K562 (cell line): Measurements from ENCODE around the gene PBX2. TPM values are rescaled to one million over a fixed set of nuclear protein-coding genes. Genes with fewer than 3 reads are reported as not detected.

Source experiments
- CBX2 ChIP-seq: fragments of 200-600 bp; sonication (generic); IDR thresholded peaks from one replicate; pipeline ENCODE4 v1.6.1; 2012; ENCODE audit warnings: mild to moderate bottlenecking, low read length, inconsistent platforms; ENCODE audit not compliant: insufficient read depth, poor library complexity, severe bottlenecking
- CC2D1A ChIP-seq: fragments of 450-650 bp; IDR thresholded peaks from 2 replicates; pipeline ENCODE4 v1.6.1; 2017; ENCODE audit warnings: mild to moderate bottlenecking
- E2F8 ChIP-seq: fragments of 450-650 bp; IDR thresholded peaks from 2 replicates; pipeline ENCODE4 v1.7.1; 2018; ENCODE audit warnings: mild to moderate bottlenecking, low read depth; ENCODE audit not compliant: partially characterized antibody
- ELF1 ChIP-seq: fragments of 200-800 bp; sonication (Bioruptor generic); IDR thresholded peaks from 2 replicates; pipeline ENCODE4 v1.6.1; 2016; ENCODE audit warnings: missing genetic modification characterization, missing compliant biosample characterization
- ESRRA ChIP-seq: fragments of 450-650 bp; IDR thresholded peaks from 2 replicates; pipeline ENCODE4 v1.6.1; 2014; ENCODE audit warnings: low read depth, mild to moderate bottlenecking, moderate library complexity, borderline replicate concordance
- FOXA3 ChIP-seq, 2 experiments: fragments of 450-650 bp in 1 of 2; sonication (generic) in 1 of 2; formaldehyde crosslinking; IDR thresholded peaks in 1 of 2; conservative IDR thresholded peaks in 1 of 2; 2 replicates each; pipeline versions ENCODE4 v1.4.0 to v1.8.0; 2020 to 2022; ENCODE audit warnings: mild to moderate bottlenecking in 2 of 2, missing genetic modification reagents in 1 of 2
- HCFC1 ChIP-seq: IDR thresholded peaks from 2 replicates; pipeline ENCODE4 v1.6.1; 2012; ENCODE audit warnings: low read depth, low read length, improper control_type of control experiment
- HDAC8 ChIP-seq: fragments of 450-650 bp; IDR thresholded peaks from 2 replicates; pipeline ENCODE4 v1.6.1; 2016; ENCODE audit warnings: mild to moderate bottlenecking, missing genetic modification characterization, moderate library complexity, missing compliant biosample characterization
- SIN3B ChIP-seq: fragments of 450-650 bp; IDR thresholded peaks from 2 replicates; pipeline ENCODE4 v1.6.1; 2017; ENCODE audit warnings: low read depth, mild to moderate bottlenecking, moderate library complexity
- TBP ChIP-seq: optimal IDR thresholded peaks from 2 replicates; pipeline ENCODE3; 2011; ENCODE audit warnings: low read depth, low read length, improper control_type of control experiment
- USF2 ChIP-seq: sonication (generic); formaldehyde crosslinking; IDR thresholded peaks from 2 replicates; pipeline ENCODE4 v1.5.0; 2020; ENCODE audit warnings: missing genetic modification reagents
- ZBTB2 ChIP-seq: fragments of 450-650 bp; IDR thresholded peaks from 2 replicates; pipeline ENCODE4 v1.6.1; 2016; ENCODE audit warnings: antibody characterized with exemption
- ZFP1 ChIP-seq: fragments of 450-650 bp; formaldehyde crosslinking; IDR thresholded peaks from 2 replicates; pipeline ENCODE4 v1.4.0; 2020; ENCODE audit warnings: mild to moderate bottlenecking, mixed read lengths
- ZNF311 ChIP-seq: fragments of 250-450 bp; sonication (Bioruptor Pico); IDR thresholded peaks from 2 replicates; pipeline ENCODE4 v1.4.0; 2020; ENCODE audit warnings: mild to moderate bottlenecking, moderate library complexity
- polyA plus RNA-seq, 8 experiments: library from polyadenylated mRNA; depleted of rRNA in 4 of 8; stranded (reverse) in 5 of 8; unstranded in 3 of 8; fragments of >200 nt; fragmentation: Nextera tagmentation in 2 of 8; fragmentation: Illumina TruSeq in 1 of 8; extraction: Ambion mirVana in 2 of 8; extraction: Trizol in 1 of 8; gene quantifications; 2 replicates each; pipeline versions ENCODE4 v1.2.1 to v1.2.3, GENCODE V29; 2011 to 2014; ENCODE audit warnings: inconsistent platforms in 1 of 8, missing spikeins in 1 of 8
- total RNA-seq, 7 experiments: library from RNA; depleted of rRNA in 6 of 7; stranded (reverse); fragments of >200 nt in 6 of 7; fragmentation: Illumina TruSeq in 2 of 7; extraction: Trizol in 2 of 7; gene quantifications; 2 replicates each; pipeline versions ENCODE4 v1.2.1 to v1.2.3, GENCODE V29; 2011 to 2021; ENCODE audit warnings: low replicate concordance in 1 of 7
- TF ChIP-seq, protein P1 (sequence below): sonication (generic); formaldehyde crosslinking; IDR thresholded peaks from 2 replicates; pipeline ENCODE4 v1.8.0; 2022; ENCODE audit warnings: missing genetic modification reagents, mild to moderate bottlenecking, moderate library complexity, borderline replicate concordance
- TF ChIP-seq, protein P2 (sequence below): fragments of 450-650 bp; formaldehyde crosslinking; IDR thresholded peaks from 2 replicates; pipeline ENCODE4 v1.4.0; 2020; ENCODE audit warnings: mild to moderate bottlenecking, mixed read lengths
- TF ChIP-seq, protein P3 (sequence below): sonication (generic); formaldehyde crosslinking; IDR thresholded peaks from 2 replicates; pipeline ENCODE4 v1.8.1; 2022; ENCODE audit warnings: missing genetic modification reagents

The PBX2 gene
- total and polyA plus RNA-seq, 9 of the 15 experiments (the other 6 are each of a cell fraction or from before 2014, with no cell fraction given): 1.9 to 134 (median 62.5) TPM

DNA sequence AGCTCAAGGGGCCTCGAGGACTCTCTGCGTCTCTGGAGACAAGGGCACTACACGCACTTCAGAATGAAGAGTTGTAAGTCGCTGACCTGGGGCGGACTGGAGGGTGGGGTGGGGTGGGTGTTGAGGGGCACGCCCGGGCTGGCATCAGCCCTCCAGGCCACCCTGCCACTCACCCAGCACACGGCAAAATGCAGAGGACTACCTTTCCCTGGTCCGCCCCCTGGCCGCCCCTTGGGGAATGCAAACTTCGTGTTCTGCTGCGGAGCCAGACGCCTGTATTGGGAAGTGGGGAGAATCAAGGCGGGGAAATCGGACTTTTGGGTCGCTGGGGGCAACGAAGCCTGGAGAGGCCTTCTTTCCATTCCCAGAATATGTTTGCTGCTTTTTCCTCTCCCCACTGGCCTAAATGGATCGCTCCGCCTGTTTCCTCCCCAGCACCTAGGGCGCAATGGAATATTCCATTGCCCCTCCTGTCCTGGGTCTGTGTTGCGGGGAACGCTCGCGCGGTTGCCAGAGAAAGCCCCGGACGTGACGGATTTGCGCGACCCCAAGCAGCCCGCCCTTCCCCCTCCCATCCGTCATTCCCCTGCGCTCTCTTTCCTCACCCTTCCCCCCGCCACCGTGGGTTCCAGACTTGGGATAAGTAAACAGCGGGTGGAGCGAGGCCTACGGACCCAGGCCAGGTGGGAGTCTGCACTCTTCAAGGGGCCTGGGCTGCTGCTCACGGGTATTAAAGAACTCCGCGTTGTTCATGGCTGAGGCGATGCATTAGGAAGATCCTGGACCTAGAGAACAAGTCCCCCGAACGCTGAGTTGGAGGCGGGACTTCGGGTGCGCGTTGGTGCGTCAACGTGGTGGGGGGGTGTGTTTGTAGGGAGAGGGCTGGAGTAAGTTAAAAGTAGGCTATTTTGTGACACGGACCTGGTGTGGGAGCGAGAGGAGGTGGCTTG lies 36.2 kb downstream of the PBX2 start, which contains the start of gene PPT2 (continued):
- TF ChIP-seq, protein P1, sequence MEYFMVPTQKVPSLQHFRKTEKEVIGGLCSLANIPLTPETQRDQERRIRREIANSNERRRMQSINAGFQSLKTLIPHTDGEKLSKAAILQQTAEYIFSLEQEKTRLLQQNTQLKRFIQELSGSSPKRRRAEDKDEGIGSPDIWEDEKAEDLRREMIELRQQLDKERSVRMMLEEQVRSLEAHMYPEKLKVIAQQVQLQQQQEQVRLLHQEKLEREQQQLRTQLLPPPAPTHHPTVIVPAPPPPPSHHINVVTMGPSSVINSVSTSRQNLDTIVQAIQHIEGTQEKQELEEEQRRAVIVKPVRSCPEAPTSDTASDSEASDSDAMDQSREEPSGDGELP (CRISPR knock-in tag): peak; percentile 78; the same call in 1 of the 2 replicates
- TF ChIP-seq FOXA3 (CRISPR knock-in tag; conservative IDR thresholded peaks at IDR 0.05 in 1 of 2, IDR thresholded peaks at IDR 0.05 in 1 of 2) (peak; percentile 72 to 89), ELF1 (tag) (no peak), E2F8 (peak; percentile 83), ZFP1 (peak; percentile 7; the same call in 1 of the 2 replicates), TBP (peak; percentile 71), CBX2 (no peak), SIN3B (peak; percentile 60; the same call in 1 of the 2 replicates), ESRRA (no peak), USF2 (CRISPR knock-in tag) (no peak), ZBTB2 (peak; percentile 47; the same call in 1 of the 2 replicates), HCFC1 (peak; percentile 83), ZNF311 (no peak), HDAC8 (tag) (no peak), CC2D1A (no peak)
- TF ChIP-seq, protein P2, sequence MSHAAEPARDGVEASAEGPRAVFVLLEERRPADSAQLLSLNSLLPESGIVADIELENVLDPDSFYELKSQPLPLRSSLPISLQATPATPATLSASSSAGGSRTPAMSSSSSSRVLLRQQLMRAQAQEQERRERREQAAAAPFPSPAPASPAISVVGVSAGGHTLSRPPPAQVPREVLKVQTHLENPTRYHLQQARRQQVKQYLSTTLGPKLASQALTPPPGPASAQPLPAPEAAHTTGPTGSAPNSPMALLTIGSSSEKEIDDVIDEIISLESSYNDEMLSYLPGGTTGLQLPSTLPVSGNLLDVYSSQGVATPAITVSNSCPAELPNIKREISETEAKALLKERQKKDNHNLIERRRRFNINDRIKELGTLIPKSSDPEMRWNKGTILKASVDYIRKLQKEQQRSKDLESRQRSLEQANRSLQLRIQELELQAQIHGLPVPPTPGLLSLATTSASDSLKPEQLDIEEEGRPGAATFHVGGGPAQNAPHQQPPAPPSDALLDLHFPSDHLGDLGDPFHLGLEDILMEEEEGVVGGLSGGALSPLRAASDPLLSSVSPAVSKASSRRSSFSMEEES (CRISPR knock-in tag): no peak
- TF ChIP-seq, protein P3, sequence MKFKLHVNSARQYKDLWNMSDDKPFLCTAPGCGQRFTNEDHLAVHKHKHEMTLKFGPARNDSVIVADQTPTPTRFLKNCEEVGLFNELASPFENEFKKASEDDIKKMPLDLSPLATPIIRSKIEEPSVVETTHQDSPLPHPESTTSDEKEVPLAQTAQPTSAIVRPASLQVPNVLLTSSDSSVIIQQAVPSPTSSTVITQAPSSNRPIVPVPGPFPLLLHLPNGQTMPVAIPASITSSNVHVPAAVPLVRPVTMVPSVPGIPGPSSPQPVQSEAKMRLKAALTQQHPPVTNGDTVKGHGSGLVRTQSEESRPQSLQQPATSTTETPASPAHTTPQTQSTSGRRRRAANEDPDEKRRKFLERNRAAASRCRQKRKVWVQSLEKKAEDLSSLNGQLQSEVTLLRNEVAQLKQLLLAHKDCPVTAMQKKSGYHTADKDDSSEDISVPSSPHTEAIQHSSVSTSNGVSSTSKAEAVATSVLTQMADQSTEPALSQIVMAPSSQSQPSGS: no peak
